GM12891 (cell line): ENCODE data around the gene PDZRN4.

Source experiments
- PAX5 ChIP-seq: IDR thresholded peaks from 2 replicates; pipeline ENCODE4 v1.6.1; 2011; ENCODE audit warnings: low read length, moderate library complexity, mild to moderate bottlenecking; ENCODE audit not compliant: insufficient read depth, severe bottlenecking
- POLR2A ChIP-seq: IDR thresholded peaks from 2 replicates; pipeline ENCODE4 v1.6.1; 2011; ENCODE audit warnings: low read depth, low read length, control low read depth
- POLR2AphosphoS5 ChIP-seq: IDR thresholded peaks from 2 replicates; pipeline ENCODE4 v1.6.1; 2011; ENCODE audit warnings: low read depth, low read length, control low read depth
- SPI1 ChIP-seq: IDR thresholded peaks from 2 replicates; pipeline ENCODE4 v1.6.1; 2011; ENCODE audit warnings: low read depth, low read length, control low read depth

GRCh38 chr12:41407232-41407799 lies 219.2 kb downstream of the PDZRN4 start:
- no peak for TF ChIP-seq POLR2A
- TF ChIP-seq SPI1 = no peak
- no peak for TF ChIP-seq PAX5
- TF ChIP-seq POLR2AphosphoS5 = no peak
